ENCODE data around the gene ANKRD29. TPM values are rescaled to one million over a fixed set of nuclear protein-coding genes. Genes with fewer than 3 reads are reported as not detected.

Gene ANKRD29
- total and polyA plus RNA-seq, 2 of the 4 experiments (the other 2 are of a cell fraction), result 0.18 to 0.31 TPM

GRCh38 chr18:23605941-23606340 lies 56.8 kb downstream of the ANKRD29 start:
- in situ Hi-C loops (cut with MboI; ENCODE audit: low sequenced_read_pairs) (no loop called here), intact Hi-C loops (cut with micrococcal nuclease) (no loop called here), dilution Hi-C loops (cut with HindIII; ENCODE audit: low sequenced_read_pairs, unreplicated experiment) (no loop called here)
- Histone ChIP-seq H3K14ac (replicated peaks; ENCODE audit: low read depth, low read length) (no peak overlapping the region), H3K56ac (ENCODE audit: extremely low read depth, insufficient read depth, low read length) (no peak overlapping the region), H4K91ac (ENCODE audit: insufficient read depth, low read depth, low read length) (no peak overlapping the region), H3K36me3 (ENCODE audit: control insufficient read depth, insufficient read depth, low read length) (no peaks in the 10 kb centered on the region), H3K79me1 (ENCODE audit: low read depth in 1 of 2, low read length in 2 of 2) (no peaks in the 10 kb centered on the region), H2AK5ac (ENCODE audit: low read depth, low read length) (no peak overlapping the region), H3K4me2 (ENCODE audit: low read depth, low read length) (no peak overlapping the region), H2BK5ac (ENCODE audit: low read depth, low read length, poor library complexity, severe bottlenecking) (no peak overlapping the region), H3K18ac (ENCODE audit: low read depth, low read length) (no peak overlapping the region), H2BK15ac (ENCODE audit: low read depth, low read length) (no peak overlapping the region), H3K23ac (ENCODE audit: low read depth, low read length) (no peak overlapping the region), H4K8ac (ENCODE audit: low read depth in 2 of 2, low read length in 2 of 2) (no peak overlapping the region), H2AFZ (replicated peaks; ENCODE audit: low read length, poor library complexity) (no peak overlapping the region), H3K4me1 (ENCODE audit: control insufficient read depth, insufficient read depth, low read length) (no peaks in the 10 kb centered on the region), H3K9me3 (ENCODE audit: control insufficient read depth, insufficient read depth, low read length) (no peaks in the 10 kb centered on the region), H3K27me3 (ENCODE audit: control insufficient read depth, insufficient read depth, low read length) (peaks cover 9% of the 10 kb centered on the region; the same call in 1 of the 2 replicates), H4K20me1 (ENCODE audit: insufficient read depth, low read length) (no peaks in the 10 kb centered on the region), H2BK20ac (ENCODE audit: low read depth, low read length) (no peak overlapping the region), H3K9ac (ENCODE audit: low read depth, low read length) (no peak overlapping the region), H3K9me1 (ENCODE audit: insufficient read depth, low read length) (no peaks in the 10 kb centered on the region), H2AK9ac (replicated peaks; ENCODE audit: low read depth, low read length, poor library complexity) (no peak overlapping the region), H3K4ac (ENCODE audit: low read depth, low read length) (no peak overlapping the region), H3K4me3 (ENCODE audit: insufficient read depth, low read depth, low read length) (no peak overlapping the region), H4K5ac (ENCODE audit: low read depth, low read length) (no peak overlapping the region), H3K27ac (ENCODE audit: insufficient read depth, low read length) (no peak overlapping the region), H2BK120ac (ENCODE audit: low read depth, low read length) (no peak overlapping the region)
- ChIA-PET POLR2A (ENCODE audit: unreplicated experiment) (no interaction called here), CTCF (no interaction called here)
- DNase-seq, result no peak
- no peak for TF ChIP-seq RCOR1 (IDR thresholded peaks at IDR 0.05; ENCODE audit: insufficient replicate concordance, low read length)
- no peak for TF ChIP-seq POLR2A (IDR thresholded peaks at IDR 0.05; ENCODE audit: low read depth, low read length)
- no peak for TF ChIP-seq FOS (IDR thresholded peaks at IDR 0.05; ENCODE audit: low read depth, low read length)
- TF ChIP-seq MAZ (IDR thresholded peaks at IDR 0.05; ENCODE audit: borderline replicate concordance, low read depth, low read length), result no peak
- no peak for TF ChIP-seq ELK1 (IDR thresholded peaks at IDR 0.05; ENCODE audit: borderline replicate concordance, low read depth, low read length)
- ATAC-seq (ENCODE audit: low read depth), result no peak
- no TSS peak for BruUV-seq (replicated peaks)

Data from IMR-90 (cell line).